NCI-H2196 treated with DMSO at 0.1 percent for 48 hours (cell line): ENCODE measurements around the gene INSYN1.
"Not testable (repeated sequence)": the region's sequence is repeated elsewhere in the genome, so short reads cannot be mapped to it uniquely, and the experiment has no call there.

Source experiments
- DNase-seq: peaks from one replicate; lab custom pipeline; 2025; ENCODE audit not compliant: unreplicated experiment; lab: John Stamatoyannopoulos, UW

INSYN1 gene

GRCh38 chr15:73753250-73754130, at the start of gene INSYN1:
INSYN1 (minus strand) TSS chr15:73753351; CDS start chr15:73751130, 2,221 bp downstream.
- no peak for DNase-seq

GRCh38 chr15:73802431-73803041, 49.4 kb upstream of the INSYN1 start:
- DNase-seq, result no peak

GRCh38 chr15:73800662-73801345, 47.7 kb upstream of the INSYN1 start:
- no peak for DNase-seq

GRCh38 chr15:73799466-73799865, 46.3 kb upstream of the INSYN1 start:
- DNase-seq, result no peak

GRCh38 chr15:73797366-73798158, 44.4 kb upstream of the INSYN1 start:
- DNase-seq, result no peak

- no peak for DNase-seq
Measured at GRCh38 chr15:73796331-73796831, 43.2 kb upstream of the INSYN1 start.

GRCh38 chr15:73794443-73795133, 41.4 kb upstream of the INSYN1 start:
- DNase-seq, result no peak

GRCh38 chr15:73792899-73793541, 39.9 kb upstream of the INSYN1 start:
- DNase-seq, result not testable (repeated sequence)

- DNase-seq, result no peak
Measured at GRCh38 chr15:73792415-73792814, 39.3 kb upstream of the INSYN1 start.

GRCh38 chr15:73789521-73790240, 36.5 kb upstream of the INSYN1 start:
- no peak for DNase-seq

GRCh38 chr15:73787621-73788020, 34.5 kb upstream of the INSYN1 start:
- no peak for DNase-seq

- DNase-seq, result no peak
Measured at GRCh38 chr15:73786538-73786937, 33.4 kb upstream of the INSYN1 start.

- DNase-seq, result not testable (repeated sequence)
Measured at GRCh38 chr15:73785256-73786014, 32.3 kb upstream of the INSYN1 start.

- DNase-seq, result no peak
Measured at GRCh38 chr15:73784291-73784690, 31.1 kb upstream of the INSYN1 start.

- no peak for DNase-seq
Measured at GRCh38 chr15:73782344-73782959, 29.3 kb upstream of the INSYN1 start.

GRCh38 chr15:73781038-73781925, 28.1 kb upstream of the INSYN1 start:
- DNase-seq, result no peak

GRCh38 chr15:73779974-73780373, 26.8 kb upstream of the INSYN1 start:
- DNase-seq, result no peak
